Ovary (tissue), 9 donors: Measurements from ENCODE around the gene PAQR4. TPM values are rescaled to one million over a fixed set of nuclear protein-coding genes. Genes with fewer than 3 reads are reported as not detected.

Experiments used
- DNase-seq, 5 donors: peaks; one replicate each; pipeline ENCODE4 v3.0.0-alpha.2; 2019 to 2020
- H3K27ac ChIP-seq, 2 donors: fragments of 200-600 bp; one replicate each; pipeline versions ENCODE4 v1.5.1 to v1.8.0; 2019 to 2022
- H3K27me3 ChIP-seq: fragments of 200-600 bp; one replicate; pipeline ENCODE4 v1.8.0; 2022
- H3K36me3 ChIP-seq: fragments of 200-600 bp; sonication (generic); one replicate; pipeline ENCODE4 v1.5.1; 2019
- H3K4me1 ChIP-seq: one replicate; pipeline ENCODE4 v1.8.1; 2013; ENCODE audit warnings: mild to moderate bottlenecking, moderate library complexity; ENCODE audit not compliant: insufficient read depth
- H3K4me3 ChIP-seq: fragments of 200-600 bp; sonication (generic); one replicate; pipeline ENCODE4 v1.5.1; 2017
- H3K9me3 ChIP-seq, 2 donors: fragments of 200-600 bp in 1 of 2; sonication (generic) in 1 of 2; one replicate each; pipeline versions ENCODE4 v1.5.1 to v1.8.1; 2013 to 2019; ENCODE audit warnings: mild to moderate bottlenecking in 1 of 2, moderate library complexity in 1 of 2
- CTCF ChIP-seq, 3 donors: fragments of 450-650 bp in 2 of 3; fragments of 200-600 bp in 1 of 3; IDR thresholded peaks; one replicate each; pipeline versions ENCODE4 v1.5.1 to v1.8.0; 2016 to 2022; ENCODE audit warnings: antibody characterized with exemption in 3 of 3, mild to moderate bottlenecking in 1 of 3
- EP300 ChIP-seq: sonication (generic); formaldehyde crosslinking; IDR thresholded peaks from one replicate; pipeline ENCODE4 v1.6.1; 2017; ENCODE audit warnings: antibody characterized with exemption
- POLR2A ChIP-seq: fragments of 450-650 bp; IDR thresholded peaks from one replicate; pipeline ENCODE4 v1.6.1; 2017; ENCODE audit warnings: antibody characterized with exemption, mild to moderate bottlenecking, moderate library complexity
- WGBS, 3 donors: extraction: QIAGEN DNeasy Blood & Tissue Kit in 1 of 3; methylation state at CpG; one replicate each; pipeline versions ENCODE4 v1.1.5 to v1.1.7; 2013 to 2017; 5-methylcytosine and 5-hydroxymethylcytosine counted together
- intact Hi-C, 4 donors: fragments of 100-400 bp; cut with DNase I; formaldehyde crosslinking; loops; one replicate each; pipeline versions ENCODE4 v1.11.0 to v1.15.1; 2022 to 2023
- polyA plus RNA-seq, 2 donors: library from polyadenylated mRNA; stranded (reverse); fragments of 200-250 nt in 1 of 2; fragments of 350-450 nt in 1 of 2; fragmentation: Illumina TruSeq in 1 of 2; extraction: RNeasy Lipid Tissue Mini Kit (QIAGEN cat#74804) in 1 of 2; gene quantifications; one replicate each; pipeline ENCODE4 v1.2.3, GENCODE V29; 2013 to 2014
- total RNA-seq, 7 donors: library from RNA; depleted of rRNA in 2 of 7; stranded (reverse); fragments of >200 nt in 2 of 7; fragmentation: NEBNext Ultra II Directional in 3 of 7; extraction: Animal tissue kit (Norgen Biotek cat#: 25700) in 3 of 7; gene quantifications; one replicate each; pipeline versions ENCODE4 v1.1.0 to v1.2.4, GENCODE V29; 2016 to 2023
- donor health status: DM: no; HTN: no; CAD: no; lungs with moderate emphysema.
- donor health status: DM: no; HTN: no; CAD: no.
- donor health status: Bipolar disorder and iron deficiency.
- donor health status: DM: yes; HTN: yes; CAD: no.
- donor health status: DM: no; HTN: no; CAD: no.
- donor health status: DM: yes; HTN: yes; CAD: no.

Gene PAQR4
- total and polyA plus RNA-seq, 9 donors, result 0.30 to 5.7 (median 1.5) TPM

DNA sequence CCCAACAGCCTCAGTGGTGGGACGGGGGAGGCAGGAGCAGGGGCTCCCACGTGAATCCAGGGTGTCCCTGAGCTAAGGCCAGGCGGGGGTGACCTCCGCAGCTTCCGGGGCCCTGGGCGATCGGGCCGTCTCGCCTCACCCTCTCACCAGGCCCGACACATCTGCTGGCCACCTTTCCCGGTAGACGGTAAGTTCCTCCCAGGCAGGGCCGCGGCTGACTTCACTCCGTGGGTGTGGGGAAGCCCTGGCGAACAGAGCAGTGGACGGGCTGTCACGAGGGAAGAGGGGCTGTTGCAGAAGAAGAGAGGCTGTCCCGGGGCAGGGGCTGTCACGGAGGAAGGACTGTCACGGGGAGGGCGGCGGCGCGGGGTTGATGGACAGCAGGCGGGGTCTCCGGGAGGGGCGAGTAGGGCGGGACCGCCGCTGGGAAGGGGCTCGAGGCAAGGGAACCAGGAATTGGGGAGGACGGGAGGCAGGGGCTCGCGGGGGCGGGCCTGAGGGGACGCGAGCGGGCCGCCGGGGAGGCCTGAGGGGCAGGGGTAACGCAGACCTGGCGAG lies 10.6 kb downstream of the PAQR4 start:
- Histone ChIP-seq H3K27ac (no peak overlapping the region), H3K4me3 (peak overlapping the region; percentile 77), H3K4me1 (peaks cover 6% of the 10 kb centered on the region), H3K27me3 (no peaks in the 10 kb centered on the region), H3K36me3 (no peaks in the 10 kb centered on the region), H3K9me3 (no peaks in the 10 kb centered on the region)
- DNase-seq, result peak in 1 of 5 donors; percentile 50
- TF ChIP-seq CTCF (IDR thresholded peaks at IDR 0.05) (no peak), POLR2A (no peak), EP300 (no peak)
- intact Hi-C loops, result no loop called here
- WGBS, 3 donors, result 1 to 4% (median 3%) methylated on average over 33 to 43 of the region's 43 CpGs

DNA sequence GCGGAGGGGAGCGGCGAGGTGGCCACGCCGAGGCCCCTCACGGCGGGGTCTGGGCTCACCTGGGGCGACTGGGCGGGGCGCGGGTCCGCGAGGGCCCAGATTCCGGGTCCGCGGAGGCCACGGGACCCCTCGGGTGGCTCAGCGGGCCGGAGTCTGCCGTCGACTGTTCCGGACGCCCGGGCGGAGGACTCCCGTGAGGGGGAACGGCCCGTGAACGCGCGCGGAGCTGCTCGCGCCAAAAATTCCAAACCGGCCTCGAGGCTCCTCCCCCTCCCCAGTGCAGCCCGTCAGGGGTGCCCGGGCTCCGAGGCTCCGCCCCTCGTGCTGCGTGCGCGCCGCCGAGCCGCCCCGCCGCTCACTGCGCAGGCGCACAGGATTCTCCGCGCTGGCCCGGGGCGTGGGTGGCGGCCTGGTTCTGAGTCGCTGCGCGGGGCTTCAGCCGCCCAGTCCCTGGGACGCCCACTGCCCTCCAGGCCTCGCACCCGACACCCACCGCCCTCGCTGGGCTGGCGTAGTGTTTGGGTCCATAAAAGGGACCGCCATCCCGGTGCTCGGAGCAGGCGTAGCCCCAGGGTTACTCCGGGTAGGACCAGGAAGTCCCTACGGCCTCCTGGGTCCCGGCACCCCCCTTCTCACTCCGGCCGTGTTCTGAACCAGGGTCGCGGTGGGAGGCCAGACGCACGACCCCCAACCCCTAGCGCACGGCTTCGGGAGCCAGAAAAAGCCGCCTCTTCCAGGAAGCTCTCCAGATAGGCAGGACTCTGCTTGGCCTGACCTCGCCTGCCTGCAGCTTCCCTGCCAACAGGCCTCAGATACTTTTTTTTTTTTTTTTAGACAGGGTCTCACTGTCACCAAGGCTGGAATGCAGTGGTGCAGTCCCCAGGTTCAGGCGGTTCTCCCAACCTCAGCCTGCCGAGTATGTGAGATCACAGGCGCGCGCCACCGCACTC lies 11.4 kb downstream of the PAQR4 start, which contains the start of gene PKMYT1:
Gene PKMYT1 (minus strand): TSS at position 220 of the 950 bp plus-strand sequence. CDS start 789 bp downstream, outside the sequence.
- peak; percentile 90 to 97 (median 94) for DNase-seq
- TF ChIP-seq EP300 (no peak), POLR2A (peak; percentile 91), CTCF (IDR thresholded peaks at IDR 0.05) (no peak)
- Histone ChIP-seq H3K27me3 (no peaks in the 10 kb centered on the region), H3K4me1 (peaks cover 8% of the 10 kb centered on the region), H3K9me3 (no peaks in the 10 kb centered on the region), H3K27ac (peak within 1 kb of the TSS; percentile 4 to 59), H3K4me3 (peak within 1 kb of the TSS; percentile 77), H3K36me3 (no peaks in the 10 kb centered on the region)
- intact Hi-C loops, result no loop called here
- WGBS, 3 donors, result 4 to 9% (median 8%) methylated on average over 55 to 91 of the region's 91 CpGs

GRCh38 chr16:2981177-2981898 lies 12.2 kb downstream of the PAQR4 start:
- intact Hi-C loops, result no loop called here
- peak overlapping the region; percentile 77 for H3K4me3 ChIP-seq

More at GRCh38 chr16:2981177-2981898, 12.2 kb downstream of the PAQR4 start:
- TF ChIP-seq POLR2A, result no peak
- no peak for TF ChIP-seq EP300
- no peak for TF ChIP-seq CTCF (IDR thresholded peaks at IDR 0.05)
- H3K4me1 ChIP-seq, result peaks cover 8% of the 10 kb centered on the region
- H3K27ac ChIP-seq, result no peak overlapping the region
- no peak for DNase-seq
- no peaks in the 10 kb centered on the region for H3K27me3 ChIP-seq
- H3K36me3 ChIP-seq, result no peaks in the 10 kb centered on the region
- 20 to 32% (median 29%) methylated on average over 33 of the region's 33 CpGs for WGBS, 3 donors
- H3K9me3 ChIP-seq, result no peaks in the 10 kb centered on the region
